AG10803 (cell line): Measurements from ENCODE around the gene SCP2.
A peak's percentile ranks its signal among the peaks of the same experiment; 100 is the strongest.

Experiments
- DNase-seq: peaks from one replicate; pipeline ENCODE4 v3.0.0; 2010; ENCODE audit warnings: low read depth
- H3K4me3 ChIP-seq: 2 replicates; pipeline ENCODE4 v1.5.1; 2011; ENCODE audit warnings: mild to moderate bottlenecking, low read length, control low read depth
- TF ChIP-seq, protein P1 (sequence below): conservative IDR thresholded peaks from 2 replicates; pipeline ENCODE4 v1.5.1; 2011; ENCODE audit warnings: mild to moderate bottlenecking, low read length, control low read depth, inconsistent platforms

The SCP2 gene

DNA sequence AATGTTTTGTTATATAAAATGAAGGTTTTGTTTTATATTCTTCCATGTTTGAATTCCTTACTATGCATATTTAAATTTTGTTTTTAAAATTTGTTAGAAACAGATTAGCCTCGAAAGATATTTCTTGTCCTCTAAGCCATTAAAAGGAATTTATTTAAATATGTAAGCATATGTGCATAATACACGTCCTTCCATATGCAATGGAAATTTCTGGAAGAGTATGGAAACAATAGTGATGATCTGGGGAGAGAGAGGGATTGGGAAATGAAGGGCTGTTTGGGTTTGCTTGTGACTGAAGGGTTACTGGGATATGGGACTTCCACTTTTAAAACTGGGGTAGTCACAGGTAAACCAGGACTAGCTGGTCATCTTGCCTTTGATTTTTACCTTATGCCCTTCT is 26.7 kb upstream of the SCP2 start:
- H3K4me3 ChIP-seq, result no peak overlapping the region
- no peak for DNase-seq
- TF ChIP-seq, protein P1, sequence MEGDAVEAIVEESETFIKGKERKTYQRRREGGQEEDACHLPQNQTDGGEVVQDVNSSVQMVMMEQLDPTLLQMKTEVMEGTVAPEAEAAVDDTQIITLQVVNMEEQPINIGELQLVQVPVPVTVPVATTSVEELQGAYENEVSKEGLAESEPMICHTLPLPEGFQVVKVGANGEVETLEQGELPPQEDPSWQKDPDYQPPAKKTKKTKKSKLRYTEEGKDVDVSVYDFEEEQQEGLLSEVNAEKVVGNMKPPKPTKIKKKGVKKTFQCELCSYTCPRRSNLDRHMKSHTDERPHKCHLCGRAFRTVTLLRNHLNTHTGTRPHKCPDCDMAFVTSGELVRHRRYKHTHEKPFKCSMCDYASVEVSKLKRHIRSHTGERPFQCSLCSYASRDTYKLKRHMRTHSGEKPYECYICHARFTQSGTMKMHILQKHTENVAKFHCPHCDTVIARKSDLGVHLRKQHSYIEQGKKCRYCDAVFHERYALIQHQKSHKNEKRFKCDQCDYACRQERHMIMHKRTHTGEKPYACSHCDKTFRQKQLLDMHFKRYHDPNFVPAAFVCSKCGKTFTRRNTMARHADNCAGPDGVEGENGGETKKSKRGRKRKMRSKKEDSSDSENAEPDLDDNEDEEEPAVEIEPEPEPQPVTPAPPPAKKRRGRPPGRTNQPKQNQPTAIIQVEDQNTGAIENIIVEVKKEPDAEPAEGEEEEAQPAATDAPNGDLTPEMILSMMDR, result no peak

GRCh38 chr1:52901384-52901783 is 25.7 kb upstream of the SCP2 start:
- TF ChIP-seq, protein P1, result no peak; the same call in 1 of the 2 replicates
- DNase-seq, result no peak

DNA sequence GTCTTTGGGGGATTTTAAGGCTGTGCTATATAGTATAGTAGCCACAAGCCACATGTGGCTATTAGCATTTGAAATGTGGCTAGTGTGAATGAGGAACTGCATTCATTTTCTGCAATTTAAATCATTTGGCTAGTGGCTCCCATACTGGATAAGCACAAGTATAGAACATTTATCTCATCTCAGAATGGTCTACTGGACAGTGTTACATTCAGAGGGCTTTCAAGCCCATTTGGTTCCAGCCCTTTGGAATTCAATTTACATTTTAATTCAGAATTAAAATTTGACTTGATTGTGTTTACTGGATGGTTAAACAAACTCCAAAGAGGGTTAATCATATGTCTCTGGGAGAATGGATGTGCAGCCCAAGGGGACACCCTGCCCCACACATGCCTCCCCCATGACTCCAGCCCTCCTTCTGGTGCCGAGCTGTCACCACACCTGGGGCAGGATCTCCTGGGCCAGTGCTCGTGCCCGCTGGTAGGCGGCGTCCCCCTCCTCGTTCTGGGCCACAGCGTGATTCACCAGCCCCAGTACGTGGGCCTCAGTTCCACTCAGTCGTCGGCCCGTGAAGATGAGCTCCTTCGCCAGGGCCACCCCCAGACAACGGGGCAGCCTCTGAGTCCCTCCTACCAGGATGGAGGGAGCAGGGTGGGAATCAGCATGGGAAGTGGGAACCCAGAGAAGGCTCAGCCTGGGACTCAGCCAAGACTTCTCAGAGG is 22.7 kb upstream of the SCP2 start:
- TF ChIP-seq, protein P1, result no peak
- DNase-seq, result no peak

More at GRCh38 chr1:52901384-52901783, 25.7 kb upstream of the SCP2 start:
- H3K4me3 ChIP-seq, result no peak overlapping the region

DNA sequence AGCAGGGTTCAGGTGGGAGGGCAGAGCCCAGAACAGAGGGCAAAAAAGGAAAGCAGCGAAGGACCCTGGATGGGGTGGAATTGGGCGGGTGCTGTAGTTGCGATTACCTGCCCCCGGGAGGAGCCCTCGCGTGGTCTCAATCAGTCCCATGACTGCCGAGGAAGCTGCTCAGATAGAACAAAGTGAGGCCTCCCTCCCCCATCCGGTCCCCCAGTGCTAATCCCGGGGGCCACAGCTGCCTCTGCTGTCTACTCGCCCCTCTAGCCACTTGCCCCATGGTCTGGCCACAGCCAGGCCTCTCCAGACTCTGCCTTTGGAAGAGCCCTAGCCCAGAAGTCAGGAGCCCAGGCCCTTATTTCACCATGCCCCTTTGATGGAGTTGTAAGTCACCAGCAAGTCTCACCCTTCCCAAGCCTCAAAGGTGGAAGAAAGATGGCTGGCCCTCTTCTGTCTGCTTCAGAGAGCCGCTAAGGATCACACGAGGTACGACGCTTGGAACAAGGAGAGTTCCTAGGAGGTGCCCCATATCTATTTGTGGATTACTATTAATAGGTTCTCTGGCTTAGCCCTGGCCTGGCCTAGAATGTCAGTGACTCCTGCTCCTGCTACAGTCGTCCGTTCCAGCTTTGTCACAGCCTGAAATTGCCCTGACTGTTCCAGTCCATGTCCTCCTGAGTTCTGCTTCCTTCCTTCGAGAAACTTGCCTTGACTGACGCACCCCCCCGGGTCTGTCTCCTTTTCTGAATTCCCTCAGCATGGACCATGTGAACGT is 22.0 kb upstream of the SCP2 start:
- TF ChIP-seq, protein P1, result peak; percentile 47
- DNase-seq, result peak; percentile 18

More for the DNA sequence above, 22.7 kb upstream of the SCP2 start:
- no peak overlapping the region for H3K4me3 ChIP-seq

GRCh38 chr1:52906135-52906603 is 20.9 kb upstream of the SCP2 start:
- no peak for DNase-seq
- TF ChIP-seq, protein P1, result no peak
- H3K4me3 ChIP-seq, result no peak overlapping the region

More for the DNA sequence above, 22.0 kb upstream of the SCP2 start:
- no peak overlapping the region for H3K4me3 ChIP-seq

DNA sequence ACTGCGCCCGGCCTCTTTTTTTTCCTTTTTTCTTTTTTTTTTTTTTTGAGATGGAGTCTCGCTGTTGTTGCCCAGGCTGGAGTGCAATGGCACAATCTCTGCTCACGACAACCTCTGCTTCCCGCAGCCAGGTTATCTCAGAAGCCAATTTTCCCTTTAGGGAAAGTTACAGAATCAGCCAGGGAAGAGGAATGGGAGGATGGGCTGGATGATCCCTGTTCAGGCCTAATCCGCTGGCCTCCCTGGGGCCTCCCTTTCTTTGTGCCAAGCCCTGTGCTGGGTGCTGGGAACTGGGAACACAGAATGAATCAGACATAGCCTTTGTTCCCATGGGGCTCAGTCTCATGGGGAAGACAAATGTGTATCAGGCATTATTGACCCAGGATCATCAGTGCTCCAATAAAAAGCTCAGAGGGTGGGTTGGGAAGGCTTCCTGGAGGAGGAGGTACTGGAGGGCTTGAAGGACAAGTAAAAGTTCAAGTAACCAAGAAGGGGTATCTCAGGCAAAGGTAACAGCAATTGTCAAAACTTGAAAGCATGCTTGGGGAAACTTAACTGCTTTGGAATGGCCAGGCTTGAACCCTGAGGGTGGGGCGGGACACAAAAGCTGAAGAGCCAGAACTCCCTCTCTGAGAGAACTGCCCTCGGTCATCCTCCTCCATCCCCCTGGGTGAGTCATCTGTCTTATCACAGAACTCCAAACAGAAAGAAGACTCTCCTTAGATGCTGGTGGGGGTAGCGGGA is 19.8 kb upstream of the SCP2 start:
- no peak for DNase-seq
- TF ChIP-seq, protein P1, result no peak
- no peak overlapping the region for H3K4me3 ChIP-seq
